Superior temporal gyrus (tissue), 1 donor: ENCODE data around the gene GEMIN7.

Experiments used
- DNase-seq: peaks from one replicate; pipeline ENCODE4 v3.0.0-alpha.2; 2016; ENCODE audit errors: extremely low spot score

GEMIN7 gene, protein sequence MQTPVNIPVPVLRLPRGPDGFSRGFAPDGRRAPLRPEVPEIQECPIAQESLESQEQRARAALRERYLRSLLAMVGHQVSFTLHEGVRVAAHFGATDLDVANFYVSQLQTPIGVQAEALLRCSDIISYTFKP

GRCh38 chr19:45079063-45079910 is at the start of gene GEMIN7:
Gene GEMIN7 (plus strand): TSS chr19:45079260. CDS start chr19:45090115, 10,855 bp downstream.
- peak; percentile 62 for DNase-seq

- no peak for DNase-seq
Measured at GRCh38 chr19:45030825-45031224, 48.2 kb upstream of the GEMIN7 start.

DNA sequence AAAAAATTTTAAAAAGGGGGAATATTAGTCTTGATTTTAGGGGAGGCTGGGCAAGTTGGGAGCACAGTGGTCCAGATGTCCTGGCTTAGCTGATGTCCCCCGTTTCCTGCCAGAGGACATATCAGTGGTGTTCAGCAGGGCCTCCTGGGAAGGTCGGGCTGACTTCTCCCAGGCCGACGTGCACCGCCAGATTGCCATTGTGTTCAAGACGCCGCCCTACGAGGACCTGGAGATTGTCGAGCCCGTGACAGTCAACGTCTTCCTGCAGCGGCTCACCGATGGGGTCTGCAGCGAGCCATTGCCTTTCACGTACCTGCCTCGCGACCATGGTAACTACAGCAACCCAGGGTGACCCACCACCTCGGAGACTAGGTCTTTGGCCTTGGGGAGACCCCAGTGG is 46.6 kb upstream of the GEMIN7 start:
- no peak for DNase-seq

GRCh38 chr19:45035755-45036154 is 43.3 kb upstream of the GEMIN7 start:
- DNase-seq: no peak

GRCh38 chr19:45037393-45038169 is 41.5 kb upstream of the GEMIN7 start:
- DNase-seq: no peak

DNA sequence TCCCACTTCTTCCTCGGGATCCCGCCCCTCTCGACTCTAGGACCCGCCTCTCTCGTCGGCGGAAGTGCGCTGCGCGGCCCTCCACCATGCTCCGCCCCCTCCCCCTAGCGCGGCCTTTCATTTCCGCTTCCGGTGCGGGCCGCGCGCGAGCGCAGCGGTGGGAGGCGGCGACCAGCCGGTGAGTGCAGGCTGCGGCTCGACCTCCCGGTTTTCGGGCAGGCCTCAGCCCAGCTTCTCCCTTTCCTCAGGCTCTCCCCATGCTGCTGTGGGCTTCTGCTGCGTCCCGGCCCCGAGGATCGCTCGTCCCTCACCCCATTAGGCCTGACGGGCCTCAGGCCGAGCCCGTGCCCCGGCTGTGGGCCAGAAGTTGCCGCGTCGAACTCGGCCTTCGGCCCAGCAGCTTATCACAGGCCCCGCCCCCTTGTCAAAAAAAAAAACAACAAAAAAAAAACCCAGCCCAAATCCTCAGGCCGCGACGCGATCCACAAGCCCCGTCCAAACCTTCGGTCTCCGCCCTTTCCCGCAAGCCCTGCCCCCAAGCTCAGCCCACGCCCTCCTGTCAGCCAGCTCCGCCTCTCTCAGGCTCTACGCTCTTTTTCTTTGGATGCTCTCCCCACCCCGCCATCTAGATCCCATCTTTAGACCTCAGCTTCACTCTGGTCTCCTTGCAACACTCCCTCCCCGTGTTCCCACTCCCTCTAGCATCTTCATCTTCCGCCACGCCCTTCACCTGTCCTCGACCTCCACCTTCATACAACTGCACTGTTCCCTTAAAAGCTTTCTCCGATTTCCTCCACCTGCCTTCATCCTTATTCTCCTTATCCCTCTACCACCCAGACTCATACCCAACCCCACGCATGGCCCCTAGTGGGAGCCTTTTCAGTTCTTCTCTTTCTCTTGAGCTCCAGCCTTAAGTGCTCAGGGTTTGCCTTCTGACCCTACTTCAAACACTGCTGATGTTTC is 39.8 kb upstream of the GEMIN7 start, which contains the start of gene CLASRP:
Gene CLASRP, plus strand, starts transcription at position 115 of the 963 bp plus-strand sequence. CDS start 1,168 bp downstream, outside the sequence.
- DNase-seq: peak; percentile 91

DNA sequence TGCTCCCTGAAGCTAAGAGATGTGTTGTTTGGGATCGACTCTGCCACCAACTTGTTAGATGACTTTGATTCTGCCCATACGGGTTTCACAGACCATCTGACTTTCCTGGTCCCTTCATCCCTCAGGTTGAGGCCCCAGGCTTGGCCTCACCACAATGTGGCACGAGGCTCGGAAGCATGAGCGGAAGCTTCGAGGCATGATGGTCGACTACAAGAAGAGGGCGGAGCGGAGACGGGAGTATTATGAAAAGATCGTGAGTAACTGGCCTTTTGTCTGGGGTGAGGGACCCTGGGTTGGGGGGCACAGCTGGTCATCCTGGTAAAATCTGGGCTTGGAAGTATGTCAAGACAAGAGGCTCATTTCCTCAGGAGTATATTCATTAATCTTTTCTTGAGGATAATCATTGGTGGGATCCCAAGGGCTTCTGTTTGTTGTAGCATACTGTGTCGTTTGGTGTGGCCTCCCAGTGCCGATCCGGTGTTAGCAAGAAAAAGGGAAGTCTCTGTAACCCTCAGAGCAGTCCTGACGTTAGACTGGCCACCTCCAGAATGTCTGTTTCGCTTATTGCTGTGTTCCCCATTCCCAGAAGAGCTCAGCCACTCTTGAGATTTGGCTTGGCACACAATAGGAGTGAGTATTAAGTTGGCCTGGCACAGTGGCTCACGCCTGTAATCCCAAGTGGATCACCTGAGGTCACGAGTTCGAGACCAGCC is 38.8 kb upstream of the GEMIN7 start:
- DNase-seq: no peak

DNA sequence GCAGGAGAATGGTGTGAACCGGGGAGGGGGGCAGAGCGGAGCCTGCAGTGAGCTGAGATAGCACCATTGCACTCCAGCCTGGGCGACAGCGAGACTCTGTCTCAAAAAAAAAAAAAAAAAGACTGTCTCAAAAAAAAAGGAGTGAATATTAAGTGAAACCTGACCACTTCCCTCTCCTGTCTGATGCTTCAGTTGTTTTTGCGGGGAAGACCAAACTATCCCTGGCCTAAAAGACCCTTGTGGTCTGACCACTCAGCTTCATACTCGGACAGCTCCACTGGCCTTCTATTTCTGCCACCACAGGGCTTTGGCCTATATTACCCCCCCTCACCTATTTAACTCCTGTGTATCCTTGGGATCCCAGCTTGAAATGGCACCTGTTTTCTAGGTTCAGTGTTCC is 37.9 kb upstream of the GEMIN7 start:
- DNase-seq: no peak

DNA sequence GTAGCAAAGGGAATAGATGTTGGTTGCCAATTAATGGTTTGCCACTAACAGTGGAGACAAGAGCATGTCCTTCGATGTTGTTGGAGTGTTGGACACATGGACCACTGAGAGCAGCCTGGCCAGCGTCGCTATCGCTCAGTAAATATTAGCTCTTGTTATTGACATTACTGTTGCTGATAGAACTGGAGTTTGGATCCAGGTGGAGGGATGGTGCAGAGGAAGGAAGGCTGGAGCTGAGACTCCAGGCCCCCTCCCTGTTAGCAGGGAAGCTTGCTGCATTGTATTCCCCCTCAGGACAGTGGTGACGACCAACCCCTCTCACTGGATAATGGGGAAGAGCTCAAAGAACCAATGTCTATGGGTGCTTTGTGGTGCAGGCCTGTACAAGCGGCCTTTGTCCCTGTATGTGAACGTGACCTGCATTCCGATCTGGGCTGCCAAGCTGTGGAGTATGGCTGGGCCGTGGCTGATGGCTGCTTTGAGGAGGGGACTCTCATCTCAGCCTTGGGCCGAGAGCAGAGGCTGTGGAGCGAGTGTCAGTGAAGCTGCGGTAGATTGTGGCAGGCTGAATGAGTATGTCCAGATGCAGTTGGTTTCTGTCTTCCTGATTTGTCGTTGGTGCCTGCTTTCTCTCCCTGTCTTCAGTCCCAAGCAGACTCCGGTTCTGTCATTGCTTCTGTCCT is 33.2 kb upstream of the GEMIN7 start:
- DNase-seq: peak; percentile 96

DNA sequence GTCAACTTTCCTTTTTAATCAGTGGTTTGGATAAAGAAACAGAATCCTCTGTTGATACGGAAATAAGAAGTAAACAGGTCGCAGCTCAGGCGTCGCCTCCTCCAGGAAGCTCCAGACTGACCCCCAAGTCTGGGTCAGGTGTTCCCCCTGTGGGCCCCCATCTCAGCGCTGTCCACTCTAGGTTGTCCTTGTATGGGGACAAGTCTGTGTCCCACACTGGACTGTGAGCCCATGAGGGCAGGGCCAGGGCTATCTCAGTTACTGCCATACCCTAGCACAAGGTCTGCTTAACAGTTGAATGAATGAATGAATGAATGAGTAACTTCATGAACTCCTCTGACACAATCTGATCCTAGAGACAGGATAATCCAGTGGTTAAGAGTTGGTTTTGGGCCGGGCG is 32.7 kb upstream of the GEMIN7 start:
- DNase-seq: no peak

DNA sequence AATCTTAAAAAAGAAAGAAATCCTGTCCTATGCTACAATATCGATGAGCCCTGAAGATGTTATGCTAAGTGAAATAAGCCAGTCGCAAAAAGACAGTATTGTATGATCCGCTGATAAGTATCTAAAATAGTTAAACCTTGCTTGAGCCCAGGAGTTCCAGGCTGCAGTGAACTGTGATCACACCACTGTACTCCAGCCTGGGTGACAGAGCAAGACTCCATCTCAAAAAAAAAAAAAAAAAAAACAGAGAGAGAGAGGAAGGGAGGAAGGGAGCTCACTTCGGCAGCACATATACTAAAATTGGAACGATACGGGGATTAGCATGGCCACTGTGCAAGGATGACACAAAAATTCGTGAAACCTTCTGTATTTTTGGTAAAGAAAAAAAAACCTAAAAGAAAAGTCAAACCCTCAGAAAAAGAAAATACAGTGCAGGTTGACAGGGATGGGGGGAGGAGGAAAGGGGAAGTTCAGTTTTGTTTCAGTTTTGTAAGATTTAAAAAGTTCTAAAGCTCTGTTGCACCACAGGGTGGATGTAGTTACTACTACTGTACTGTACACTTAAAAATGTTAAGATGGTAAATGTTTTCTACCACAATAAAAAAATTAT is 31.8 kb upstream of the GEMIN7 start:
- peak; percentile 20 for DNase-seq

- peak; percentile 17 for DNase-seq
Measured at GRCh38 chr19:45049073-45049736, 29.9 kb upstream of the GEMIN7 start.

DNA sequence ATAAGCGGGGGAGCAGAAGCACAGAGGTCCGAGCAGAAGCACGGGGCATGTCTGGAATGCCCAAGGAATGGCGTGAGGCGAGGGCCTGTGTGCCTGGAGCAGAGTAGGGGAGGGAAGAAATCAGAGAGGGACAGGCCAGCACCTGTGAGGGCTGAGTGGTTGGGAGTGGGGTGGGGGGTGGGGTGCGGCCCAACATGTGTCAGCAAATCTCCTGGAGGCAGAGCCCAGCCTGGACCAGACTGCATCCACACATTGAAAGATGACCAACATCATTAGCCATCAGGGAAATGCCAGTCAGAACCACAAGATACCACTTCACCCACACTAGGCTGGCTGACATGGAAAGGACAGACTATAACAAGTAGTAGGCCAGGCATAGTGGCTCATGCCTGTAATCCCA is 29.0 kb upstream of the GEMIN7 start:
- DNase-seq: no peak

DNA sequence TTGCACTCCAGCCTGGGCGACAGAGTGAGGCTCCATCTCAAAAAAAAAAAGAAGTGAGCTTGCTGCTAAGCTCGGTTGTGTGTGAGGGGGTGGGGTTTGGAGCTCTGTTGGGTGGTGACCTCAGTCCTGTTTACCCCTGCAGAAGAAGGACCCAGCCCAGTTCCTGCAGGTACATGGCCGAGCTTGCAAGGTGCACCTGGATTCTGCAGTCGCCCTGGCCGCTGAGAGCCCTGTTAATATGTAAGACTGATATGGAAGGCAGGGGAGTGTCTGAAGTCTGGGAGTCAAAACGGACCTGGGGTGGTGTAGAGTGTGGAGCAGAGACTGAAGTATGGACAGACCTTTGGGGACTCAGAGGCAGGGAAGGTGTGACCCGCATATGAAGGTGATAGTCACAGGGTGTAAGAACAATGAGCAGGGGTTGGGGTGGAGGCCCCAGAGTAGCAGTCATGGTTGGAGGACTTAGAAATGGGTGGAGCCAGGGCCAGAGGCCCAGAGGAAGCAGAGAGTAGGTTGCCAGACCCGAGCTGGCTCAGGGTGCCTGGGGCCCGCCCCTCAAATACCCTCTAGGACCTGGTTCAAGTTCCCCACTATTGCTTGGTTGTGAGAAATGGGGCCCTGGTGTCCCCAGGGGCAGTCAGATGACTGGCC is 27.0 kb upstream of the GEMIN7 start:
- no peak for DNase-seq

GRCh38 chr19:45056831-45057230 is 22.2 kb upstream of the GEMIN7 start:
- no peak for DNase-seq

DNA sequence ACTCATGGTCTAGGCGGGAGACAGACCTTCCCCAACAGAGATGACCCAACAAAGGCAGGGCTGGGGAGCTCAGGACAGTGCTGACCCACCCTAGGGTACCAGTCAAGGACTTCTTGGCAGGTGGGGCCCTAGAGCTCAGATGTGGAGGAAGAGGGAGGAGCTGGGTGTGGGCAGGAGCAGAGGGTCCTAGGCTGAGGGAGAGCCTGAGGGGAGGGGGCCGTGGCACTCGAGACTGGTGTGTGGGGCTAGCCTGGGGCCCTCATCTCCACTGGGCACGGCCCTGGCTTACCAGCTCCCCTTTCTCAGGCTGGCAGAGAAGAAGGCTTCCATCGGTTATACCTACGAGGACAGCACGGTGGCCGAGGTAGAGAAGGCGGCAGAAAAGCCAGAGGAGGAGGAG is 21.6 kb upstream of the GEMIN7 start:
- DNase-seq: no peak

DNA sequence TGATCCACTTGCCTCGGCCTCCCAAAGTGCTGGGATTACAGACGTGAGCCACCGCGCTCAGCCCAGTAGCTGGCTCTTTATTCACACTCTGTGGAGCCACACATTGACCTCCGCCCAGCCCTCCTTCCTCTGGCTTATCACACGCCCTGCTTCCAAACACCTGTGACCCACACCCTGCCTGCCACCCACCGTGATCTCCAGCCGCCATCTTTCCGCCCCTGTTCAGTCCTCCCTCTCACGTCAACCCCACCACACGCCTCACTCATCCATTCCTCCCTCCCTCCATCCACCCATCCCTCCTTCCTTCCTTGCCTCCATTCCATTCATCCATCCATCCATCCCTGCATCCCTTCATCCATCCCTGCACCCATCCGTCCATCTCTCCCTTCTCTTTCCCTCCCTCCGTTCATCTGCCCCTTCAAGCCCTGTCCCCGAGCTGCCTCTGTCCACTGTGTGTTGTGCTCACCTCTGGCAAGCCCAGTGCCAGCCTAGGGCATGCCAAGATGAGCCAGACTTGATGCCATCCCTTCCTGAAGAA is 20.4 kb upstream of the GEMIN7 start:
- no peak for DNase-seq

GRCh38 chr19:45059258-45059965 is 19.6 kb upstream of the GEMIN7 start:
- peak; percentile 94 for DNase-seq
